SK-N-SH treated with all-trans-retinoic acid at 6 μM for 48 hours (cell line): ENCODE results near the gene ANKRD23.

Experiments
- BACH2 ChIP-seq: fragments of 250-450 bp; sonication (Bioruptor Pico); IDR thresholded peaks from 2 replicates; pipeline ENCODE4 v1.9.0; 2021; ENCODE audit warnings: mild to moderate bottlenecking, borderline replicate concordance
- CSRNP3 ChIP-seq: fragments of 250-450 bp; sonication (Bioruptor Pico); IDR thresholded peaks from 2 replicates; pipeline ENCODE4 v1.5.1; 2021; ENCODE audit warnings: mild to moderate bottlenecking, moderate library complexity
- GLIS3 ChIP-seq: fragments of 250-450 bp; sonication (Bioruptor Pico); IDR thresholded peaks from 2 replicates; pipeline ENCODE4 v1.5.0; 2020; ENCODE audit warnings: mild to moderate bottlenecking, moderate library complexity
- ISL1 ChIP-seq: fragments of 250-450 bp; sonication (Bioruptor Pico); IDR thresholded peaks from 2 replicates; pipeline ENCODE4 v2.1.2; 2022; ENCODE audit warnings: mild to moderate bottlenecking, moderate library complexity
- RARB ChIP-seq: fragments of 250-450 bp; sonication (Bioruptor Pico); IDR thresholded peaks from 2 replicates; pipeline ENCODE4 v1.8.0; 2021; ENCODE audit warnings: mild to moderate bottlenecking, moderate library complexity
- SNAI2 ChIP-seq: fragments of 250-450 bp; sonication (Bioruptor Pico); IDR thresholded peaks from 2 replicates; pipeline ENCODE4 v1.5.0; 2020; ENCODE audit warnings: mild to moderate bottlenecking, moderate library complexity
- TCF4 ChIP-seq: fragments of 250-450 bp; sonication (Bioruptor Pico); IDR thresholded peaks from 2 replicates; pipeline ENCODE4 v1.8.0; 2021; ENCODE audit warnings: mild to moderate bottlenecking, moderate library complexity, borderline replicate concordance
- ZC3H10 ChIP-seq: fragments of 250-450 bp; sonication (Bioruptor Pico); IDR thresholded peaks from 2 replicates; pipeline ENCODE4 v1.5.1; 2021; ENCODE audit warnings: mild to moderate bottlenecking, moderate library complexity
- ZFP30 ChIP-seq: fragments of 450-650 bp; formaldehyde crosslinking; IDR thresholded peaks from 2 replicates; pipeline ENCODE4 v1.5.0; 2022; ENCODE audit warnings: mild to moderate bottlenecking, moderate library complexity
- TF ChIP-seq, protein P1 (sequence below): fragments of 250-450 bp; sonication (Bioruptor Pico); IDR thresholded peaks from 2 replicates; pipeline ENCODE4 v1.8.0; 2020; ENCODE audit warnings: mild to moderate bottlenecking, moderate library complexity, borderline replicate concordance
- TF ChIP-seq, protein P2 (sequence below): fragments of 250-450 bp; sonication (Bioruptor Pico); IDR thresholded peaks from 2 replicates; pipeline ENCODE4 v1.5.1; 2020; ENCODE audit warnings: low read depth, mild to moderate bottlenecking, moderate library complexity

DNA sequence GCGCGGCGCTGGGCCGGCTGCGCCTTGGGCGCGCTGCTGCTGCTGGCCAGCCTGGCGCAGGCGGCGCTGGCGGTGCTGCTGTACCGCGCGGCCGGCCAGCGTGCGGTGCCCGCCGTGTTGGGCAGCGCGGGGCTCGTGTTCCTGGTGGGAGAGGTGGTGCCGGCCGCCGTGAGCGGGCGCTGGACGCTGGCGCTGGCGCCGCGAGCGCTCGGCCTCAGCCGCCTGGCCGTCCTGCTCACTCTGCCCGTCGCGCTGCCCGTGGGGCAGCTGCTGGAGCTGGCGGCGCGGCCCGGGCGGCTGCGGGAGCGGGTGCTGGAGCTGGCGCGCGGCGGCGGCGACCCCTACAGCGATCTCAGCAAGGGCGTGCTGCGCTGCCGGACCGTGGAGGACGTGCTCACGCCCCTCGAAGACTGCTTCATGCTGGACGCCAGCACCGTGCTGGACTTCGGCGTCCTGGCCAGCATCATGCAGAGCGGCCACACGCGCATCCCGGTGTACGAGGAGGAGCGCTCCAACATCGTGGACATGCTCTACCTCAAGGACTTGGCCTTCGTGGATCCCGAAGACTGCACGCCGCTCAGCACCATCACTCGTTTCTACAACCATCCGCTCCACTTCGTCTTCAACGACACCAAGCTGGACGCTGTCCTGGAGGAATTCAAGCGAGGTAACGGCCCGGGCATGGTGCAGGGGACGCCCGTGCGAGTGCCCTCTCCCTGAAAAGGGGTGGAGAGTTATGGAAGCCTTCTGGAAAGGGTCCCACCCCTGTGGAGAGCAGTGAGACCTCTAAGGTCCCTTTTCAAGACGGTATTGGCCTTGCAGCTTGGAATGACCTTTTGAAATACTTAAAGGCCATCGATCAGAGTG lies 26.8 kb downstream of the ANKRD23 start:
- TF ChIP-seq, protein P1, sequence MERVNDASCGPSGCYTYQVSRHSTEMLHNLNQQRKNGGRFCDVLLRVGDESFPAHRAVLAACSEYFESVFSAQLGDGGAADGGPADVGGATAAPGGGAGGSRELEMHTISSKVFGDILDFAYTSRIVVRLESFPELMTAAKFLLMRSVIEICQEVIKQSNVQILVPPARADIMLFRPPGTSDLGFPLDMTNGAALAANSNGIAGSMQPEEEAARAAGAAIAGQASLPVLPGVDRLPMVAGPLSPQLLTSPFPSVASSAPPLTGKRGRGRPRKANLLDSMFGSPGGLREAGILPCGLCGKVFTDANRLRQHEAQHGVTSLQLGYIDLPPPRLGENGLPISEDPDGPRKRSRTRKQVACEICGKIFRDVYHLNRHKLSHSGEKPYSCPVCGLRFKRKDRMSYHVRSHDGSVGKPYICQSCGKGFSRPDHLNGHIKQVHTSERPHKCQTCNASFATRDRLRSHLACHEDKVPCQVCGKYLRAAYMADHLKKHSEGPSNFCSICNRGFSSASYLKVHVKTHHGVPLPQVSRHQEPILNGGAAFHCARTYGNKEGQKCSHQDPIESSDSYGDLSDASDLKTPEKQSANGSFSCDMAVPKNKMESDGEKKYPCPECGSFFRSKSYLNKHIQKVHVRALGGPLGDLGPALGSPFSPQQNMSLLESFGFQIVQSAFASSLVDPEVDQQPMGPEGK, result no peak
- TF ChIP-seq SNAI2 (CRISPR knock-in tag), result no peak
- TF ChIP-seq ISL1, result no peak
- TF ChIP-seq GLIS3 (CRISPR knock-in tag), result no peak
- TF ChIP-seq, protein P2, sequence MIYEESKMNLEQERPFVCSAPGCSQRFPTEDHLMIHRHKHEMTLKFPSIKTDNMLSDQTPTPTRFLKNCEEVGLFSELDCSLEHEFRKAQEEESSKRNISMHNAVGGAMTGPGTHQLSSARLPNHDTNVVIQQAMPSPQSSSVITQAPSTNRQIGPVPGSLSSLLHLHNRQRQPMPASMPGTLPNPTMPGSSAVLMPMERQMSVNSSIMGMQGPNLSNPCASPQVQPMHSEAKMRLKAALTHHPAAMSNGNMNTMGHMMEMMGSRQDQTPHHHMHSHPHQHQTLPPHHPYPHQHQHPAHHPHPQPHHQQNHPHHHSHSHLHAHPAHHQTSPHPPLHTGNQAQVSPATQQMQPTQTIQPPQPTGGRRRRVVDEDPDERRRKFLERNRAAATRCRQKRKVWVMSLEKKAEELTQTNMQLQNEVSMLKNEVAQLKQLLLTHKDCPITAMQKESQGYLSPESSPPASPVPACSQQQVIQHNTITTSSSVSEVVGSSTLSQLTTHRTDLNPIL (CRISPR knock-in tag), result no peak
- no peak for TF ChIP-seq ZFP30
- TF ChIP-seq ZC3H10 (CRISPR knock-in tag), result no peak
- TF ChIP-seq CSRNP3 (CRISPR knock-in tag), result no peak
- TF ChIP-seq RARB (CRISPR knock-in tag), result no peak
- no peak for TF ChIP-seq BACH2 (CRISPR knock-in tag)
- TF ChIP-seq TCF4 (CRISPR knock-in tag), result no peak
